IMR-90 (cell line): Measurements from ENCODE around the gene C1orf159. TPM values are rescaled to one million over a fixed set of nuclear protein-coding genes. Genes with fewer than 3 reads are reported as not detected.

Experiments
- ATAC-seq: fragments of 200-7000 bp; cut with Tn5 transposase; 2 replicates; pipeline ENCODE4 v1.9.1; 2020; ENCODE audit warnings: low read depth, mild to moderate bottlenecking, moderate library complexity
- BruUV-seq: library from RNA; stranded (reverse); fragments of 400-500 nt; replicated peaks from 2 replicates; lab custom pipeline; 2021; lab: Mats Ljungman, UMichigan
- CTCF ChIA-PET: fragments of 300-600 bp; formaldehyde crosslinking; extraction: SDS; loops from one replicate; lab custom pipeline; 2021; ENCODE audit warnings: antibody characterized with exemption; lab: Yijun Ruan, JAX
- POLR2A ChIA-PET: fragments of 300-600 bp; sonication (Branson Sonifier 250); formaldehyde crosslinking; loops from one replicate; lab custom pipeline; 2022; ENCODE audit warnings: antibody characterized with exemption; ENCODE audit not compliant: unreplicated experiment; lab: Charles Lee
- DNase-seq: peaks from one replicate; pipeline ENCODE4 v3.0.0; 2013
- H2AFZ ChIP-seq: replicated peaks from 2 replicates; pipeline ENCODE3; 2013; ENCODE audit warnings: low read length, mild to moderate bottlenecking; ENCODE audit not compliant: poor library complexity
- H2AK5ac ChIP-seq: 2 replicates; pipeline ENCODE4 v1.6.1; 2013; ENCODE audit warnings: low read depth, low read length, inconsistent platforms
- H2AK9ac ChIP-seq: replicated peaks from 2 replicates; pipeline ENCODE3; 2013; ENCODE audit warnings: mild to moderate bottlenecking, low read depth, low read length, moderate library complexity; ENCODE audit not compliant: poor library complexity
- H2BK120ac ChIP-seq: 2 replicates; pipeline ENCODE4 v1.6.1; 2013; ENCODE audit warnings: low read depth, low read length, inconsistent platforms
- H2BK15ac ChIP-seq: 3 replicates; pipeline ENCODE4 v1.6.1; 2013; ENCODE audit warnings: low read depth, low read length, inconsistent platforms
- H2BK20ac ChIP-seq: 2 replicates; pipeline ENCODE4 v1.6.1; 2013; ENCODE audit warnings: low read depth, mild to moderate bottlenecking, inconsistent platforms, low read length, moderate library complexity
- H2BK5ac ChIP-seq: 2 replicates; pipeline ENCODE4 v1.6.1; 2013; ENCODE audit warnings: mild to moderate bottlenecking, low read depth, low read length, inconsistent platforms; ENCODE audit not compliant: poor library complexity, severe bottlenecking
- H3K14ac ChIP-seq: replicated peaks from 2 replicates; pipeline ENCODE4 v1.6.1; 2013; ENCODE audit warnings: low read depth, low read length, inconsistent platforms
- H3K18ac ChIP-seq: 2 replicates; pipeline ENCODE4 v1.6.1; 2013; ENCODE audit warnings: low read depth, low read length, control low read depth
- H3K23ac ChIP-seq: 2 replicates; pipeline ENCODE4 v1.6.1; 2013; ENCODE audit warnings: low read depth, low read length, inconsistent platforms
- H3K27ac ChIP-seq: 2 replicates; pipeline ENCODE4 v1.5.1; 2013; ENCODE audit warnings: mild to moderate bottlenecking, control low read depth, low read length; ENCODE audit not compliant: insufficient read depth
- H3K27me3 ChIP-seq: 2 replicates; pipeline ENCODE4 v1.6.1; 2013; ENCODE audit warnings: low read length; ENCODE audit not compliant: control insufficient read depth, insufficient read depth
- H3K36me3 ChIP-seq: 2 replicates; pipeline ENCODE4 v1.6.1; 2013; ENCODE audit warnings: low read length, mixed read lengths; ENCODE audit not compliant: control insufficient read depth, insufficient read depth
- H3K4ac ChIP-seq: 2 replicates; pipeline ENCODE4 v1.6.1; 2013; ENCODE audit warnings: low read depth, low read length, inconsistent platforms
- H3K4me1 ChIP-seq: 2 replicates; pipeline ENCODE4 v1.6.1; 2013; ENCODE audit warnings: low read length, mixed read lengths; ENCODE audit not compliant: control insufficient read depth, insufficient read depth
- H3K4me2 ChIP-seq: 2 replicates; pipeline ENCODE4 v1.6.1; 2013; ENCODE audit warnings: low read depth, mild to moderate bottlenecking, control low read depth, low read length, moderate library complexity
- H3K4me3 ChIP-seq: 2 replicates; pipeline ENCODE4 v1.5.1; 2013; ENCODE audit warnings: low read depth, mild to moderate bottlenecking, control low read depth, low read length, moderate library complexity; ENCODE audit not compliant: insufficient read depth
- H3K56ac ChIP-seq: 2 replicates; pipeline ENCODE4 v1.6.1; 2013; ENCODE audit warnings: low read length, inconsistent platforms; ENCODE audit not compliant: insufficient read depth; ENCODE audit errors: extremely low read depth
- H3K79me1 ChIP-seq, 2 experiments: 2 replicates each; pipeline ENCODE4 v1.6.1; 2013; ENCODE audit warnings: low read length in 2 of 2, inconsistent platforms in 1 of 2, low read depth in 1 of 2
- H3K9ac ChIP-seq: 2 replicates; pipeline ENCODE4 v1.6.1; 2013; ENCODE audit warnings: low read depth, low read length, control low read depth
- H3K9me1 ChIP-seq: 2 replicates; pipeline ENCODE4 v1.6.1; 2013; ENCODE audit warnings: low read length, inconsistent platforms; ENCODE audit not compliant: insufficient read depth
- H3K9me3 ChIP-seq: 2 replicates; pipeline ENCODE4 v1.6.1; 2013; ENCODE audit warnings: low read length; ENCODE audit not compliant: control insufficient read depth, insufficient read depth
- H4K20me1 ChIP-seq: 2 replicates; pipeline ENCODE4 v1.6.1; 2013; ENCODE audit warnings: low read length, inconsistent platforms; ENCODE audit not compliant: insufficient read depth
- H4K5ac ChIP-seq: 2 replicates; pipeline ENCODE4 v1.6.1; 2013; ENCODE audit warnings: mild to moderate bottlenecking, low read depth, low read length, control low read depth
- H4K8ac ChIP-seq, 2 experiments: 2 replicates each; pipeline ENCODE4 v1.6.1; 2013; ENCODE audit warnings: low read depth in 2 of 2, low read length in 2 of 2, control low read depth in 1 of 2, inconsistent platforms in 1 of 2
- H4K91ac ChIP-seq: 2 replicates; pipeline ENCODE4 v1.6.1; 2013; ENCODE audit warnings: low read depth, low read length, inconsistent platforms; ENCODE audit not compliant: insufficient read depth
- BHLHE40 ChIP-seq: fragments of 150-350 bp; IDR thresholded peaks from 2 replicates; pipeline ENCODE4 v1.6.1; 2016; ENCODE audit warnings: mild to moderate bottlenecking, low read depth, low read length
- CEBPB ChIP-seq: IDR thresholded peaks from 2 replicates; pipeline ENCODE4 v1.6.1; 2012; ENCODE audit warnings: low read depth, low read length, improper control_type of control experiment
- CHD1 ChIP-seq: IDR thresholded peaks from 2 replicates; pipeline ENCODE4 v1.6.1; 2012; ENCODE audit warnings: low read depth, low read length, improper control_type of control experiment
- FOS ChIP-seq: fragments of 150-350 bp; IDR thresholded peaks from 2 replicates; pipeline ENCODE4 v1.6.1; 2016; ENCODE audit warnings: low read depth, low read length
- MAZ ChIP-seq: IDR thresholded peaks from 2 replicates; pipeline ENCODE4 v1.6.1; 2012; ENCODE audit warnings: low read depth, mild to moderate bottlenecking, low read length, improper control_type of control experiment, moderate library complexity, borderline replicate concordance
- MXI1 ChIP-seq: IDR thresholded peaks from 2 replicates; pipeline ENCODE4 v1.6.1; 2012; ENCODE audit warnings: low read depth, mild to moderate bottlenecking, low read length, moderate library complexity, borderline replicate concordance
- NFE2L2 ChIP-seq: fragments of 150-350 bp; IDR thresholded peaks from 2 replicates; pipeline ENCODE4 v1.6.1; 2016; ENCODE audit warnings: low read depth, mild to moderate bottlenecking, low read length
- POLR2A ChIP-seq: IDR thresholded peaks from 2 replicates; pipeline ENCODE4 v1.6.1; 2012; ENCODE audit warnings: mild to moderate bottlenecking, low read depth, low read length
- RAD21 ChIP-seq: IDR thresholded peaks from 2 replicates; pipeline ENCODE4 v1.6.1; 2012; ENCODE audit warnings: low read length, improper control_type of control experiment
- RCOR1 ChIP-seq: IDR thresholded peaks from 2 replicates; pipeline ENCODE4 v1.6.1; 2012; ENCODE audit warnings: mild to moderate bottlenecking, low read length, improper control_type of control experiment; ENCODE audit not compliant: insufficient replicate concordance
- RFX5 ChIP-seq: IDR thresholded peaks from 2 replicates; pipeline ENCODE4 v1.8.0; 2012; ENCODE audit warnings: low read depth, mild to moderate bottlenecking, low read length, moderate library complexity
- SMC3 ChIP-seq: fragments of 150-350 bp; IDR thresholded peaks from 2 replicates; pipeline ENCODE4 v1.6.1; 2016; ENCODE audit warnings: low read depth, mild to moderate bottlenecking, antibody characterized with exemption, low read length, moderate library complexity
- WGBS, 2 experiments: methylation state at CpG; one replicate each; pipeline versions ENCODE4 v1.1.5 to v1.1.7; 2013; ENCODE audit warnings: missing lambda C conversion rate in 2 of 2; ENCODE audit not compliant: insufficient read length in 1 of 2; ENCODE audit errors: extremely low coverage in 2 of 2; 5-methylcytosine and 5-hydroxymethylcytosine counted together
- dilution Hi-C: fragments of 300-500 bp; cut with HindIII; formaldehyde crosslinking; loops from one replicate; pipeline ENCODE4 v1.14.3; 2018; ENCODE audit warnings: low sequenced_read_pairs; ENCODE audit not compliant: unreplicated experiment
- in situ Hi-C: fragments of 300-500 bp; cut with MboI; formaldehyde crosslinking; loops from 3 replicates; pipeline ENCODE4 v1.14.3; 2019; ENCODE audit warnings: low sequenced_read_pairs, inconsistent platforms, mixed read lengths
- intact Hi-C: fragments of 100-400 bp; cut with micrococcal nuclease; formaldehyde crosslinking; loops from 2 replicates; pipeline ENCODE4 v1.10.0; 2022
- polyA plus RNA-seq, 3 experiments: library from polyadenylated mRNA; depleted of rRNA; stranded (reverse); fragments of >200 nt; gene quantifications; 2 replicates each; pipeline ENCODE4 v1.2.3, GENCODE V29; 2012; ENCODE audit warnings: low replicate concordance in 1 of 3
- total RNA-seq: library from RNA; depleted of rRNA; stranded (reverse); fragments of >200 nt; gene quantifications from 2 replicates; pipeline ENCODE4 v1.2.3, GENCODE V29; 2012
- TF ChIP-seq, protein P1 (sequence below): fragments of 150-350 bp; IDR thresholded peaks from 2 replicates; pipeline ENCODE4 v1.6.1; 2017; ENCODE audit warnings: mild to moderate bottlenecking, antibody characterized with exemption, low read length, low read depth

C1orf159 gene
- total and polyA plus RNA-seq, 2 of the 4 experiments (the other 2 are of a cell fraction), result 2.9 to 12.6 TPM

DNA sequence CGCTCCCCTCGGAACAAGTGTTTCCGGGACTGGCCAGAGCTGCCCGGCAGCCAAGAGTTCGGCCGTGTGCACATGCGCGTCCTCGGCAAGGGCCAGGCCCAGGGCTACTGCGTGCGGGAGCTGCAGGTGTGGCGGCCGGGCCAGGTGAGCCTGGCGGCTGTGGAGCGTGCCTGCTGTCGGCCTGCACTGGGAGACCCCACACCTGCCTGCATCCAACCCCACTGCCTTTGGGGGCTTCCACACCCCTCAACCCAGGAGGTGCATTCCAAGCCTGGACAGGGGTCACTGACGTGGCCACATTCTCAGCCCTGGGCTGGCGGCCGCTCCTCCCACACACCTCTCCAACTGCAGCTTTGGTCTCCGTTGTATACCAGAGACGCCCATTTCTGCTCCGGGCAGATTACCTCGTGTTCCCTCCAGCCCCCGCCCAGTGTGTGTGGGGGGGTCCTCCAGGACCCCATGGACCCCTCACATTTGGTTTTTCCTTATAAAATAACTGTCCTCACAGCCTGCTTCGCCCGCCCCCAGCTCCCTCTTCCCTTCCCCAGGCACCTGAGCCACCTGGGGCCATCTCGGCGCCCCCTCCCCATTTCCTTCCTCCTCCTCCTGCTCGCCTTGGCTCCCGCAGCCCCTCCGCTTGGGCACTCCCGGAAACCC is 47.9 kb downstream of the C1orf159 start:
- Histone ChIP-seq H3K27me3 (no peaks in the 10 kb centered on the region; the same call in 1 of the 2 replicates), H3K79me1 (0 out of 4 replicates have a peak, but pooled peaks cover 0 to 4% of the 10 kb centered on the region in 2 experiments), H4K91ac (no peak overlapping the region), H3K14ac (no peak overlapping the region), H3K27ac (no peak overlapping the region), H3K4ac (no peak overlapping the region), H3K4me2 (peak overlapping the region; percentile 68), H2AFZ (peak overlapping the region; percentile 71), H3K23ac (no peak overlapping the region), H3K9me1 (0 out of 2 replicates have a peak, but pooled peaks cover 4% of the 10 kb centered on the region), H3K9ac (no peak overlapping the region), H4K8ac (no peak overlapping the region), H3K18ac (no peak overlapping the region), H2BK15ac (no peak overlapping the region), H3K4me3 (0 out of 2 replicates have a peak overlapping the region, but pooled peaks have one; percentile 18), H3K36me3 (no peaks in the 10 kb centered on the region), H2BK20ac (no peak overlapping the region), H4K5ac (no peak overlapping the region), H2AK9ac (peak overlapping the region; percentile 42), H2BK5ac (no peak overlapping the region), H2BK120ac (no peak overlapping the region), H3K9me3 (no peaks in the 10 kb centered on the region), H3K4me1 (peaks cover 13% of the 10 kb centered on the region), H3K56ac (no peak overlapping the region), H4K20me1 (no peaks in the 10 kb centered on the region), H2AK5ac (no peak overlapping the region)
- in situ Hi-C loops, result no loop called here
- 77% methylated on average over 5 of the region's 32 CpGs; no CpG with 5 or more reads in 1 of the 2 experiments for WGBS, 2 experiments
- CTCF ChIA-PET, result no interaction called here
- ATAC-seq (no peak), DNase-seq (no peak)
- intact Hi-C loops, result no loop called here
- TF ChIP-seq RFX5, result no peak
- TF ChIP-seq MAZ, result no peak
- no peak for TF ChIP-seq NFE2L2
- TF ChIP-seq RCOR1, result no peak
- no peak for TF ChIP-seq FOS
- TF ChIP-seq BHLHE40, result no peak
- no peak for TF ChIP-seq CHD1
- no peak for TF ChIP-seq SMC3
- TF ChIP-seq, protein P1, sequence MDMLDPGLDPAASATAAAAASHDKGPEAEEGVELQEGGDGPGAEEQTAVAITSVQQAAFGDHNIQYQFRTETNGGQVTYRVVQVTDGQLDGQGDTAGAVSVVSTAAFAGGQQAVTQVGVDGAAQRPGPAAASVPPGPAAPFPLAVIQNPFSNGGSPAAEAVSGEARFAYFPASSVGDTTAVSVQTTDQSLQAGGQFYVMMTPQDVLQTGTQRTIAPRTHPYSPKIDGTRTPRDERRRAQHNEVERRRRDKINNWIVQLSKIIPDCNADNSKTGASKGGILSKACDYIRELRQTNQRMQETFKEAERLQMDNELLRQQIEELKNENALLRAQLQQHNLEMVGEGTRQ, result no peak
- no peak for TF ChIP-seq RAD21
- TF ChIP-seq POLR2A, result no peak
- no peak for TF ChIP-seq MXI1
- no peak for TF ChIP-seq CEBPB
- BruUV-seq, result no TSS peak
- POLR2A ChIA-PET, result no interaction called here
- dilution Hi-C loops, result no loop called here
